Stimulated activated naive B cell treated with anti-CD40 and anti-IgM and Interleukin-4, amounts not matched to agents 10 μg/mL and 1 μg/mL and 100 μg/mL, for 72 hours (primary cell): ENCODE results near the gene GRID2.
"Not testable (repeated sequence)": the region's sequence is repeated elsewhere in the genome, so short reads cannot be mapped to it uniquely, and the experiment has no call there.

ENCODE experiments used
- ATAC-seq, 2 donors: fragments of 150-1000 bp; cut with Tn5 transposase; replicated peaks; 2 replicates each; pipeline ENCODE4 v1.10.0; 2021; ENCODE audit warnings: moderate library complexity in 1 of 2
- DNase-seq: peaks from one replicate; pipeline ENCODE4 v3.0.0; 2021
- H3K27ac Mint-ChIP-seq: one replicate; pipeline ENCODE4 v1.8.0; 2022; ENCODE audit warnings: mild to moderate bottlenecking, mixed read lengths
- H3K27me3 Mint-ChIP-seq, 2 donors: one replicate each; pipeline ENCODE4 v1.8.0; 2022; ENCODE audit warnings: mixed read lengths in 2 of 2
- H3K36me3 Mint-ChIP-seq, 2 donors: one replicate each; pipeline ENCODE4 v1.8.0; 2022; ENCODE audit warnings: mixed read lengths in 2 of 2, mild to moderate bottlenecking in 1 of 2
- H3K4me1 Mint-ChIP-seq, 2 donors: one replicate each; pipeline ENCODE4 v1.8.0; 2022; ENCODE audit warnings: mixed read lengths in 2 of 2, mild to moderate bottlenecking in 1 of 2
- H3K4me3 Mint-ChIP-seq, 2 donors: one replicate each; pipeline ENCODE4 v1.8.0; 2022; ENCODE audit warnings: mild to moderate bottlenecking in 2 of 2, mixed read lengths in 2 of 2, moderate library complexity in 1 of 2
- H3K9me3 Mint-ChIP-seq, 2 donors: one replicate each; pipeline ENCODE4 v1.8.0; 2022; ENCODE audit warnings: mixed read lengths in 2 of 2, mild to moderate bottlenecking in 1 of 2

The GRID2 gene

GRCh38 chr4:93299118-93299517 lies 995.4 kb downstream of the GRID2 start:
- H3K27ac Mint-ChIP-seq: no peak overlapping the region
- no peak overlapping the region for H3K4me3 Mint-ChIP-seq
- no peaks in the 10 kb centered on the region for H3K9me3 Mint-ChIP-seq
- H3K4me1 Mint-ChIP-seq: no peaks in the 10 kb centered on the region
- no peak for DNase-seq
- no peaks in the 10 kb centered on the region for H3K27me3 Mint-ChIP-seq
- H3K36me3 Mint-ChIP-seq: no peaks in the 10 kb centered on the region
- ATAC-seq: no peak

DNA sequence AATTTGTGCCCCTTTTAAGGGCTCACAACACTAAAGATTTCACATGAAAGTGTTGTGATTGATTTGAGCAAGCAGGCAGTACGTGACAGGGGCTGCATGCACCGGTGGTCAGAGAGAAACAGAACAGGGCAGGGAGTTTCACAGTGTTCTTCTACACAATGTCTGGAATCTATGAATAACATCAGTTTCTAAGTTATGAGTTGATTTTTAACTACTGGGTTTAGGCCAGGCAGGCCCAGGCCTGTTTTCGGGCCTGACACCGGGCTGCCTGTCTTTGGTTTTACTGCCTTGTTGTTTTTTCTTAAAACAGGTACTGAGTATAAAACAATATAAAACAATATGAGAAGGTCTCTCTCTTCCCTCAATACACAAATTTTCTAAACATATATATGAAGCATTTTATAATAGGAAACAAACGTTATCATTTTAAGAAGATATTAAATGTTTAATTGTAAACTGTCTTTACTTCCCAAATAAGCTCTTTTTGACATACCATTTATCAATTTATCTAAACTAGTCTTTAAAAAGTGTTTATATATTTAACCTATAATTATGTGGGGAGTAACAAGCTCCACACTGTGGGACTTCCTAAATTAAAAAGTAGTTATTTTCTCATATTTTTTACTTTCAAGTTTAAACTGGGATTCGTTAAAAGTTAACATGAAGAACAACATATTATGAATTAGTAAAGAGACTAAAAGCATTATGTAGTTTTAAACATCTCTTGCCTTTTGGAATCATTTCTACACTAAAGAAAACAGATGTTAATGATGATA lies 997.2 kb downstream of the GRID2 start:
- H3K27me3 Mint-ChIP-seq, ATAC-seq, DNase-seq, H3K4me1 Mint-ChIP-seq, H3K4me3 Mint-ChIP-seq, H3K9me3 Mint-ChIP-seq, H3K36me3 Mint-ChIP-seq, H3K27ac Mint-ChIP-seq: not testable (repeated sequence)

DNA sequence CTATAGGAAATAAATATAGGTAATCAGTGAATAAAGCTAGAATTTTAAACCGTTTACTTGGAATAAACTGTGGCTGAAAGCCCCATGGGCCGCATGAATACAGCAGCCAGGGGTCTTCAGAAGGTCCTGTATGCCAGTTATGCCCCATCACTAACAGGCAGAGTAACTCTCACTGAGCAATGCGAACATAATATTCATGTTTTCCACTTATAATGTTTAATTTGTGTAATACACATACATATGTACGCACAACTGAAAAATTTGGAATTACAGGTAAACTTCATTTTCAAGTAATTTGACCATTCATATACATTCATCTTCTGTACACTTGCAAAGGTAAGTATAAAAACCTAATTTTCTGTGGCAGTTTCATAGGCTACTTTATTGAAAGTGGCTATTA lies 998.5 kb downstream of the GRID2 start:
- H3K4me1 Mint-ChIP-seq: no peaks in the 10 kb centered on the region
- no peaks in the 10 kb centered on the region for H3K27me3 Mint-ChIP-seq
- H3K27ac Mint-ChIP-seq: no peak overlapping the region
- no peaks in the 10 kb centered on the region for H3K9me3 Mint-ChIP-seq
- H3K36me3 Mint-ChIP-seq: no peaks in the 10 kb centered on the region
- no peak overlapping the region for H3K4me3 Mint-ChIP-seq
- ATAC-seq (no peak), DNase-seq (no peak)

GRCh38 chr4:93303440-93303839 lies 999.7 kb downstream of the GRID2 start:
- H3K27me3 Mint-ChIP-seq: no peaks in the 10 kb centered on the region
- no peaks in the 10 kb centered on the region for H3K4me1 Mint-ChIP-seq
- DNase-seq (no peak), ATAC-seq (no peak)
- H3K4me3 Mint-ChIP-seq: no peak overlapping the region
- H3K9me3 Mint-ChIP-seq: no peaks in the 10 kb centered on the region
- no peak overlapping the region for H3K27ac Mint-ChIP-seq
- H3K36me3 Mint-ChIP-seq: no peaks in the 10 kb centered on the region

DNA sequence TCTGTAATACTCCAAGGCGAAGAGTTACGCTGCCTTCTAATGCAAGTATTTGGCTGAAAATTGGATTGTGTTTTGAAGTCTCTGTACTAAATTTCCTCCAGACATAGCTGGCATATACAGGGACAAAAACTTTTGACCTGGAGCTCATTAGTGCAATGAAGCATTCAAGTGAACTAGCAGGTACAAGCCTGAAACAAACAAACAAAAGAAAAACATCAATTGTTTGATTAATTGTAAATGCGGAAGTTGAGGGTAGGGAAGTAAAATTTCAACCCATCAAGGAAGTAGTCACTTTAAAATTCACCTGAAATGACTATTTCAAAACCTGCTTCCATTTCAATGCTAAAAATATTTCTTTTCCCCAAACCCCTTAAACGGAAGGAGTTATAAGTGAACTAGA lies 1008.5 kb downstream of the GRID2 start:
- Mint-ChIP-seq H3K36me3 (no peaks in the 10 kb centered on the region), H3K9me3 (peaks cover 1 to 3% of the 10 kb centered on the region in 2 donors), H3K4me3 (no peak overlapping the region), H3K4me1 (no peaks in the 10 kb centered on the region), H3K27me3 (no peaks in the 10 kb centered on the region), H3K27ac (no peak overlapping the region)
- no peak for ATAC-seq
- DNase-seq: no peak

GRCh38 chr4:93313197-93313596 lies 1009.4 kb downstream of the GRID2 start:
- ATAC-seq: no peak
- no peak overlapping the region for H3K4me3 Mint-ChIP-seq
- no peaks in the 10 kb centered on the region for H3K27me3 Mint-ChIP-seq
- peaks cover 1 to 3% of the 10 kb centered on the region in 2 donors for H3K9me3 Mint-ChIP-seq
- H3K27ac Mint-ChIP-seq: no peak overlapping the region
- DNase-seq: no peak
- no peaks in the 10 kb centered on the region for H3K36me3 Mint-ChIP-seq
- H3K4me1 Mint-ChIP-seq: no peaks in the 10 kb centered on the region

DNA sequence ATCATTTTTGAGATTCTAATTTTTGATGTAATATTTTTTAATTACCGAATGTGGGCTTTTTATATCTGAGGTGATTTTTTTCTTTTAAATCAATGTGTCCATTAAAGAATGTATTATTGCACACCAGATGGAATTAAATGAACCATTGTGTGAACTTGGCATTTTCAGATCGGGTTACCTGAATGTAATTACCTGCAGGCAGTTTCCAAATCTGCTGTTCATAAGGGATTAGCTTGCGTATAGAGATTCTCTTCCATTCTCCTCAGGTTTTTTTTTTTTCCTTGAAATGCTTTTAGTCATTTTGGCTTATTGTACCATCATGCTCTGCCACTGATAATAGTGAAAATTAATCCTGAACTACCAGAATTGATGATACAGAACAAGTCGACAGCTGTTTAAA lies 1013.3 kb downstream of the GRID2 start:
- Mint-ChIP-seq H3K9me3 (peaks cover 1 to 3% of the 10 kb centered on the region in 2 donors), H3K27ac (no peak overlapping the region), H3K27me3 (no peaks in the 10 kb centered on the region), H3K4me1 (no peaks in the 10 kb centered on the region), H3K4me3 (no peak overlapping the region), H3K36me3 (no peaks in the 10 kb centered on the region)
- DNase-seq (no peak), ATAC-seq (no peak)

DNA sequence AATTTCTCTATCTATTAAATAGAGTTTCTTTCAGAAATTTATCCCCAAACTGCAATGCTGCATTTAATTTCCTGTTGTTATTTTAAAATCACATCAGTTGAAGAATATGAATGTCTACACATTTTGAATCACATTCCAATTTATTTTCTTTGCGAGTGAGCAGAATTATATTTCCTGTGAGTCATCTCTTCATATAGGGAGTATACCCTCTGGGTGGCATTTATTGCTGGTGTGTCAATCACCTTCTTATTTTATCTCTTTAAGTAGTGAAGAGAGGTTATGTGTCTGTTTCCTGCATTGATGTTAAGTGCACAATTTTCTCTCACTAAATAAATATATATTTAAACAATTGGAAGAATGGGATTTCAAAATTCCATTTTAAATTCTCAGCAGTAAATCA lies 1013.8 kb downstream of the GRID2 start:
- DNase-seq: no peak
- Mint-ChIP-seq H3K4me3 (no peak overlapping the region), H3K36me3 (no peaks in the 10 kb centered on the region), H3K9me3 (peaks cover 1 to 3% of the 10 kb centered on the region in 2 donors), H3K27me3 (no peaks in the 10 kb centered on the region), H3K27ac (no peak overlapping the region), H3K4me1 (no peaks in the 10 kb centered on the region)
- ATAC-seq: no peak

GRCh38 chr4:93319041-93319440 lies 1015.3 kb downstream of the GRID2 start:
- ATAC-seq: no peak
- no peak overlapping the region for H3K27ac Mint-ChIP-seq
- H3K27me3 Mint-ChIP-seq: no peaks in the 10 kb centered on the region
- H3K4me3 Mint-ChIP-seq: no peak overlapping the region
- DNase-seq: no peak
- H3K36me3 Mint-ChIP-seq: no peaks in the 10 kb centered on the region
- peaks cover 3 to 4% of the 10 kb centered on the region in 2 donors for H3K9me3 Mint-ChIP-seq
- H3K4me1 Mint-ChIP-seq: no peaks in the 10 kb centered on the region

- ATAC-seq (no peak), DNase-seq (no peak)
- Mint-ChIP-seq H3K27ac (no peak overlapping the region), H3K4me1 (no peaks in the 10 kb centered on the region), H3K9me3 (peaks cover 4 to 7% of the 10 kb centered on the region in 2 donors), H3K27me3 (no peaks in the 10 kb centered on the region), H3K36me3 (no peaks in the 10 kb centered on the region), H3K4me3 (no peak overlapping the region)
Observed at GRCh38 chr4:93320356-93320755, 1016.6 kb downstream of the GRID2 start.

- Mint-ChIP-seq H3K4me1 (no peaks in the 10 kb centered on the region), H3K27ac (no peak overlapping the region), H3K27me3 (no peaks in the 10 kb centered on the region), H3K36me3 (no peaks in the 10 kb centered on the region), H3K4me3 (no peak overlapping the region), H3K9me3 (peaks cover 3 to 4% of the 10 kb centered on the region in 2 donors)
- ATAC-seq: no peak
- no peak for DNase-seq
Observed at GRCh38 chr4:93327346-93327745, 1023.6 kb downstream of the GRID2 start.

- Mint-ChIP-seq H3K4me3 (no peak overlapping the region), H3K9me3 (no peaks in the 10 kb centered on the region), H3K27ac (no peak overlapping the region), H3K36me3 (no peaks in the 10 kb centered on the region), H3K4me1 (no peaks in the 10 kb centered on the region), H3K27me3 (no peaks in the 10 kb centered on the region)
- DNase-seq (no peak), ATAC-seq (no peak)
Observed at GRCh38 chr4:93334003-93334402, 1030.2 kb downstream of the GRID2 start.

DNA sequence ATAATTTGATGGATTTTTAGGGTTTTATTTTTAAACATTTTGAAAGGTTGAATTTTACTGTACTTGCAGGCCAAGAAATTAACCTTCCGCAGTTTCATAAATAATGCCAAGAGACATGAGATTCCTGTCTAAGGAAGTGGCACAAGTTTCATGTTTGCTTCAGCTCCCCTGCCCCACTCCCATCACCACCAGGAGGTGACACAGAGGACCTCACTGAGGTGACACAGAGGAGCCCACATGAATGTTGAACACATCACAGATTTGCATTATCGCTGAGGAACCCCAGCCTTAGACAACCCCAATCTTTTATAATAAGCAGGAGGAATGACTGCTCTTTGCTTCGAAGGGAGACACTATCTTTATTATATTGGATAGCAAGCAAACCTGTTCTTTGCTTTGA lies 1033.4 kb downstream of the GRID2 start:
- H3K27ac Mint-ChIP-seq: no peak overlapping the region
- ATAC-seq: no peak
- no peak for DNase-seq
- no peak overlapping the region for H3K4me3 Mint-ChIP-seq
- H3K4me1 Mint-ChIP-seq: no peaks in the 10 kb centered on the region
- H3K27me3 Mint-ChIP-seq: no peaks in the 10 kb centered on the region
- H3K36me3 Mint-ChIP-seq: no peaks in the 10 kb centered on the region
- no peaks in the 10 kb centered on the region for H3K9me3 Mint-ChIP-seq

GRCh38 chr4:93342738-93343137 lies 1039.0 kb downstream of the GRID2 start:
- DNase-seq (no peak), ATAC-seq (no peak)
- no peaks in the 10 kb centered on the region for H3K36me3 Mint-ChIP-seq
- no peaks in the 10 kb centered on the region for H3K27me3 Mint-ChIP-seq
- peaks cover 0 to 5% of the 10 kb centered on the region in 2 donors for H3K9me3 Mint-ChIP-seq
- no peak overlapping the region for H3K4me3 Mint-ChIP-seq
- H3K27ac Mint-ChIP-seq: no peak overlapping the region
- no peaks in the 10 kb centered on the region for H3K4me1 Mint-ChIP-seq

GRCh38 chr4:93346840-93347239 lies 1043.1 kb downstream of the GRID2 start:
- ATAC-seq: no peak
- Mint-ChIP-seq H3K27me3 (no peaks in the 10 kb centered on the region), H3K4me3 (no peak overlapping the region), H3K9me3 (peaks cover 0 to 10% of the 10 kb centered on the region in 2 donors), H3K27ac (no peak overlapping the region), H3K4me1 (no peaks in the 10 kb centered on the region), H3K36me3 (no peaks in the 10 kb centered on the region)
- no peak for DNase-seq

DNA sequence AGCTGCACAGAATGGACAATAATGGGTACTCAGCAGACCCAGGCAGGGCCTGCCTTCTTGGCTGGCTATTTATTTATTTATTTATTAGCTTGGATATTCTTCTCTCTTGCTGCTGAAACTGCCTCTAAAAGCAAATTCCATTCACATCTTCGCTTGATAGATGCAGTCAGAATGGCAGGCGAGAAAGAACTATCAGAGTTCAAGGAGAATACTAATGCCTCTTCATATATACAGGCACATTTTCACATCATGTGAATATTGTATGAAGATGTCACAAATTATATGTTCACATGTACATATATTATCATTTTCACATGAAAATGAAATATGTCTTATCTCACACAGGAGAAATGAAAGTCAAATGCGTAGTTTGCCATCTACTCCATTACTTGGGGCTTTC lies 1045.1 kb downstream of the GRID2 start:
- Mint-ChIP-seq H3K9me3 (peaks cover 0 to 11% of the 10 kb centered on the region in 2 donors), H3K4me1 (no peaks in the 10 kb centered on the region), H3K27me3 (no peaks in the 10 kb centered on the region), H3K36me3 (no peaks in the 10 kb centered on the region), H3K4me3 (no peak overlapping the region), H3K27ac (no peak overlapping the region)
- DNase-seq: no peak
- no peak for ATAC-seq
